ENCODE data around the gene LAD1. TPM values are rescaled to one million over a fixed set of nuclear protein-coding genes. Genes with fewer than 3 reads are reported as not detected.

Gene LAD1
- total and polyA plus RNA-seq, 2 donors (not counting 1 experiment from before 2014, with no cell fraction given), result 0.10 TPM; not detected in 1

DNA sequence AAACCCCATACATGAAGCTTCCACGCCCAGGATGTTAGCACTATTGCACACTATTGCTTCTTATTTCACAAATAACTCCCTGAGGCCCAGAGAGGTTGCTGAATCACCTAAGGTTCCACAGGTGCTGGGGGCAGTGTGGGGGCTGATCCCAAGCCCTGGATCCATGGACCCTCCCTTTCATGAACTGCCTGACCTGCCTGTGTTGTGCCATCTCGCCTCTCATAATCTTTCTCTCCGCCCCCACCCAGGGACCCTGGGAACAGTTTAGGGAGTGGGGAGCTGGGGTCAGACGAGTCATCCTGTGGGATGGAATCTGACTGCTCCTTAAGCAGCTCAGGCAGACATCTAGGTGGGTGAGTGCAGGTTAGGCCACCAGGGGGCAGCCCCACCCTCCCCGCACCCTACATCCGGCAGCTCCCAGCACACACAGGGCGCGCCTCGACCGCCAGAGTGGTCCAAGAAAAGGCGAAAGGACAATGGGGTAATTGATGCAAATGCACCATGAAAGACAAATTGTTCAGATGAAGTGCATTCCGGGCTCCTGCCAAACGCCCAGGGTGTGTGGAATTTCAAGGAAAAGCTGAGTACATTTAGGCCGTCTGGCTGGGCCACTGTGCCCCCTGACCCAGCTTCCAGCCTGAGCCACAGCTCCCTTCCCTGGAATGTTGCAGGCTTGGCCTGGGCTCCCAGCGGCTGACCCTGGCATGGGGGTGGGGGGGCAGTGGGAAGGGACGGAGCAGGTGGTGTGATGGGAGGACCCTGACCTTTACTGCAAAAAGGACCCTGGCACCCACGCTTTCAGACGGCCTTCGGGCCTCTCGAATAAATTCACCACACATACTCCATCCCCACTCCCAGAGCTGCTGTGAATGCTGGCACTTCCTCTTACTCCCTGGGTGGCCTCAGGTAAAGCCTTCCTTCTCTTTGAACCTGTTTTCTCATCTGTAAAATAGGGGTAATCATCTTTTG lies 49.1 kb upstream of the LAD1 start:
- Histone ChIP-seq H3K9ac (ENCODE audit: low read length) (no peak overlapping the region), H4K20me1 (ENCODE audit: control insufficient read depth, insufficient read depth, low read length, poor library complexity, severe bottlenecking) (no peaks in the 10 kb centered on the region), H3K36me3 (replicated peaks in 1 of 2; ENCODE audit: control extremely low read depth in 1 of 2, control insufficient read depth in 1 of 2, extremely low read depth in 1 of 2, insufficient read depth in 2 of 2, low read length in 1 of 2) (no peaks in the 10 kb centered on the region), H2AFZ (ENCODE audit: insufficient read depth, low read depth, low read length, poor library complexity, severe bottlenecking) (peak overlapping the region; percentile 34), H3K79me2 (ENCODE audit: control insufficient read depth, insufficient read depth, low read length) (no peaks in the 10 kb centered on the region), H3K4me2 (replicated peaks; ENCODE audit: low read depth, low read length, poor library complexity, severe bottlenecking) (peak overlapping the region; percentile 5), H3K4me3 (ENCODE audit: control extremely low read depth in 1 of 5, extremely low read depth in 1 of 5, insufficient read depth in 1 of 5, low read depth in 2 of 5, low read length in 4 of 5) (no peak overlapping the region), H3K27me3 (replicated peaks in 1 of 4; ENCODE audit: control extremely low read depth in 1 of 4, control insufficient read depth in 3 of 4, insufficient read depth in 4 of 4, low read length in 3 of 4) (peaks cover 0 to 9% (median 1%) of the 10 kb centered on the region in 4 experiments), H3K9me3 (ENCODE audit: control extremely low read depth in 1 of 3, control insufficient read depth in 2 of 3, insufficient read depth in 1 of 3, low read length in 2 of 3) (peaks cover 0 to 5% (median 0%) of the 10 kb centered on the region in 3 donors), H3K4me1 (ENCODE audit: control insufficient read depth in 2 of 2, insufficient read depth in 2 of 2, low read length in 2 of 2) (peaks cover 9 to 17% of the 10 kb centered on the region in 2 donors), H3K27ac (ENCODE audit: low read length in 2 of 2) (no peak overlapping the region)
- H3K9me3 Mint-ChIP-seq (ENCODE audit: insufficient read depth), result no peaks in the 10 kb centered on the region
- ChIA-PET POLR2A (no interaction called here), CTCF (interaction anchor here (0.5 to 8.0 kb wide), 16 partner anchors 8 to 402 kb away, joined by 3 to 104 read pairs (median 4); no protein-coding TSS in a partner anchor)
- intact Hi-C loops (cut with micrococcal nuclease), result loop anchor here (1.0 to 10.0 kb wide), 3 partner anchors 34 to 347 kb away; no protein-coding TSS in a partner anchor
- peak; percentile 70 for ATAC-seq (ENCODE audit: low read depth)
- peak; percentile 68 for DNase-seq
- TF ChIP-seq, protein P1, sequence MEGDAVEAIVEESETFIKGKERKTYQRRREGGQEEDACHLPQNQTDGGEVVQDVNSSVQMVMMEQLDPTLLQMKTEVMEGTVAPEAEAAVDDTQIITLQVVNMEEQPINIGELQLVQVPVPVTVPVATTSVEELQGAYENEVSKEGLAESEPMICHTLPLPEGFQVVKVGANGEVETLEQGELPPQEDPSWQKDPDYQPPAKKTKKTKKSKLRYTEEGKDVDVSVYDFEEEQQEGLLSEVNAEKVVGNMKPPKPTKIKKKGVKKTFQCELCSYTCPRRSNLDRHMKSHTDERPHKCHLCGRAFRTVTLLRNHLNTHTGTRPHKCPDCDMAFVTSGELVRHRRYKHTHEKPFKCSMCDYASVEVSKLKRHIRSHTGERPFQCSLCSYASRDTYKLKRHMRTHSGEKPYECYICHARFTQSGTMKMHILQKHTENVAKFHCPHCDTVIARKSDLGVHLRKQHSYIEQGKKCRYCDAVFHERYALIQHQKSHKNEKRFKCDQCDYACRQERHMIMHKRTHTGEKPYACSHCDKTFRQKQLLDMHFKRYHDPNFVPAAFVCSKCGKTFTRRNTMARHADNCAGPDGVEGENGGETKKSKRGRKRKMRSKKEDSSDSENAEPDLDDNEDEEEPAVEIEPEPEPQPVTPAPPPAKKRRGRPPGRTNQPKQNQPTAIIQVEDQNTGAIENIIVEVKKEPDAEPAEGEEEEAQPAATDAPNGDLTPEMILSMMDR (IDR thresholded peaks at IDR 0.05), result peak; percentile 75
- no peak for TF ChIP-seq EZH2 (IDR thresholded peaks at IDR 0.05; ENCODE audit: borderline replicate concordance, insufficient read depth, low read depth, low read length, poor library complexity, severe bottlenecking)
- peaks cover 4% of the 10 kb centered on the region for H3K4me1 Mint-ChIP-seq
- no peak overlapping the region for H3K4me3 Mint-ChIP-seq
- H3K27me3 Mint-ChIP-seq, result peaks cover 22% of the 10 kb centered on the region
- H3K27ac Mint-ChIP-seq, result no peak overlapping the region
- 56% methylated on average over 8 of the region's 20 CpGs for WGBS (ENCODE audit: insufficient coverage)

All from B cell (primary cell).